Common myeloid progenitor, CD34-positive (primary cell): ENCODE data around the gene PYDC1.

Experiments
- CTCF ChIA-PET: fragments of 350-600 bp; sonication (Branson Sonifier 250); formaldehyde crosslinking; loops from one replicate; lab custom pipeline; 2021; ENCODE audit warnings: antibody characterized with exemption; lab: Charles Lee
- POLR2A ChIA-PET: fragments of 350-600 bp; sonication (Branson Sonifier 250); formaldehyde crosslinking; loops from one replicate; lab custom pipeline; 2021; ENCODE audit warnings: antibody characterized with exemption; lab: Charles Lee
- DNase-seq, 3 donors: peaks; one replicate each; pipeline versions ENCODE4 v3.0.0 to v3.0.0-alpha.2; 2013
- H3K27ac ChIP-seq, 2 experiments: 1 replicate in 1 of 2; 2 replicates in 1 of 2; pipeline ENCODE4 v1.7.0; 2013; ENCODE audit warnings: inconsistent platforms in 2 of 2, low read length in 2 of 2, mild to moderate bottlenecking in 2 of 2, low read depth in 1 of 2, moderate library complexity in 1 of 2; ENCODE audit not compliant: severe bottlenecking in 2 of 2, insufficient read depth in 1 of 2, poor library complexity in 1 of 2
- H3K27me3 ChIP-seq, 5 experiments: replicated peaks in 2 of 5; 1 replicate in 3 of 5; 2 replicates in 2 of 5; pipeline versions ENCODE4 v1.6.1 to v1.7.0; 2013; ENCODE audit warnings: low read length in 4 of 5, mild to moderate bottlenecking in 2 of 5, moderate library complexity in 2 of 5, inconsistent platforms in 1 of 5; ENCODE audit not compliant: insufficient read depth in 5 of 5, control insufficient read depth in 4 of 5
- H3K36me3 ChIP-seq, 4 experiments: 1 replicate in 2 of 4; 2 replicates in 2 of 4; pipeline versions ENCODE4 v1.6.1 to v1.7.0; 2013; ENCODE audit warnings: low read length in 3 of 4, control low read depth in 1 of 4, mild to moderate bottlenecking in 1 of 4; ENCODE audit not compliant: control insufficient read depth in 4 of 4, insufficient read depth in 4 of 4
- H3K4me1 ChIP-seq, 4 experiments: 1 replicate in 3 of 4; 2 replicates in 1 of 4; pipeline versions ENCODE4 v1.6.1 to v1.7.1; 2013; ENCODE audit warnings: low read length in 3 of 4, mild to moderate bottlenecking in 3 of 4, control low read depth in 1 of 4, inconsistent platforms in 1 of 4, moderate library complexity in 1 of 4; ENCODE audit not compliant: control insufficient read depth in 4 of 4, insufficient read depth in 4 of 4; ENCODE audit errors: control extremely low read depth in 1 of 4
- H3K4me3 ChIP-seq, 7 experiments: 1 replicate in 4 of 7; 2 replicates in 3 of 7; pipeline versions ENCODE4 v1.5.1 to v1.7.0; 2013; ENCODE audit warnings: mild to moderate bottlenecking in 7 of 7, low read length in 6 of 7, moderate library complexity in 6 of 7, inconsistent platforms in 2 of 7, low read depth in 2 of 7, control low read depth in 1 of 7; ENCODE audit not compliant: insufficient read depth in 4 of 7, control insufficient read depth in 1 of 7; ENCODE audit errors: extremely low read depth in 1 of 7
- H3K9me3 ChIP-seq, 5 experiments: 1 replicate in 4 of 5; 2 replicates in 1 of 5; pipeline versions ENCODE4 v1.6.1 to v1.7.1; 2013; ENCODE audit warnings: low read length in 4 of 5, mild to moderate bottlenecking in 2 of 5, inconsistent platforms in 1 of 5, low read depth in 1 of 5, moderate library complexity in 1 of 5; ENCODE audit not compliant: control insufficient read depth in 4 of 5, insufficient read depth in 2 of 5; ENCODE audit errors: control extremely low read depth in 1 of 5
- WGBS: methylation state at CpG from one replicate; pipeline ENCODE4 v1.1.5; 2013; ENCODE audit not compliant: insufficient coverage; 5-methylcytosine and 5-hydroxymethylcytosine counted together

The PYDC1 gene

DNA sequence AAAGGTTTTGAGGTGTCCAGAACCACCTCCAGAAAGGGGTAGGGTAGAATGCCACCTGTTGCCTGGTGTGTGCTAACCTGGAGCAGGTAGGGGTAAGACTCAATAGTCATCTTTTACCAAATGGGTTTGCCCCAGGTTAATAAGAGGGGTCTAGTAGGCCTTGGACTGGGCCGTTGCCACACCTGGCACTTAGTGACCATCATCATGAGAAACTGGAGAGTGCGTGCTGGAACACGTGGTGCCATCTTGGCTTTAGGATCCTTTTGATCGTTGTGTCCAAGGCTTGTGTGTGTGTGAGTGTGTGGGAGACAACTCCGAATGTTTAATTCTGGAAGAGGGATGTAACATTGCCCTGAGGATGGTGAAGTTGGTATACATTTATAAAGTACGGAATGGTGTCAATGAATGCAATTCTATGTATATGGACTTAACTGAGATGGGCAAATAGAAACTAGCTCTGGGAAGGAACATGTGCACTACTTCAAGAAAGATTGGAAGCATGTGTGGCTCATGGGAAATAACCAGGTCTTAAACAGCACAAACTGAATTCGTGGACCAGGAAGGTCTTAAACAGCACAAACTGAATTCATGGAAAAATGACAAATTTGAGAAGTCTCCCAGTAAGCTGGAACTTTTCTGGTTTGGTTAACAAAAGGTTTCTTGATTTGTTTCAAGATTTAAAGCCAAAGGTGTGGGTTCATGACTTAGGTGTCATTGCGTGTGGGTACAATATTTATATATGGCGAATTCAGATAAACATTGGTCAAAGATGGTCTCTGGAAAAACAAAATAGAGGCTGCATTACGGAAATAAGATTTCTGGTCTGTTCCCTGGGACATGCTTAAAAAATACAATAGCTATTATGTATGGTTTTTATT is 29.8 kb downstream of the PYDC1 start:
- WGBS = 91% methylated on average over 8 of the region's 10 CpGs
- POLR2A ChIA-PET = interaction anchor here (1.0 kb wide), 1 partner anchor 15 kb away, joined by 3 read pairs; the partner anchor contains the start of gene PYCARD

GRCh38 chr16:31186176-31186575 is 30.8 kb downstream of the PYDC1 start:
- ChIA-PET CTCF (no interaction called here), POLR2A (no interaction called here)
- no peaks in the 10 kb centered on the region for H3K27me3 ChIP-seq
- H3K4me3 ChIP-seq = peak overlapping the region in 1 of 7 experiments; percentile 0
- DNase-seq = peak in 2 of 3 donors; percentile 51 to 55
- H3K36me3 ChIP-seq = peaks cover 51 to 96% (median 82%) of the 10 kb centered on the region in 4 experiments
- H3K27ac ChIP-seq = no peak overlapping the region
- H3K9me3 ChIP-seq = no peaks in the 10 kb centered on the region
- WGBS = 82% methylated on average over 7 of the region's 7 CpGs
- peaks cover 21 to 52% (median 33%) of the 10 kb centered on the region in 4 experiments for H3K4me1 ChIP-seq

More for the DNA sequence above, 29.8 kb downstream of the PYDC1 start:
- no peaks in the 10 kb centered on the region for H3K9me3 ChIP-seq
- no peak for DNase-seq
- CTCF ChIA-PET = interaction anchor here (1.2 kb wide), 1 partner anchor 14 kb away, joined by 3 read pairs; no protein-coding TSS in a partner anchor
- no peak overlapping the region for H3K4me3 ChIP-seq
- H3K36me3 ChIP-seq = peaks cover 59 to 99% (median 90%) of the 10 kb centered on the region in 4 experiments
- peaks cover 16 to 42% (median 25%) of the 10 kb centered on the region in 4 experiments for H3K4me1 ChIP-seq
- H3K27me3 ChIP-seq = no peaks in the 10 kb centered on the region
- H3K27ac ChIP-seq = peak overlapping the region in 1 of 2 experiments; percentile 10

DNA sequence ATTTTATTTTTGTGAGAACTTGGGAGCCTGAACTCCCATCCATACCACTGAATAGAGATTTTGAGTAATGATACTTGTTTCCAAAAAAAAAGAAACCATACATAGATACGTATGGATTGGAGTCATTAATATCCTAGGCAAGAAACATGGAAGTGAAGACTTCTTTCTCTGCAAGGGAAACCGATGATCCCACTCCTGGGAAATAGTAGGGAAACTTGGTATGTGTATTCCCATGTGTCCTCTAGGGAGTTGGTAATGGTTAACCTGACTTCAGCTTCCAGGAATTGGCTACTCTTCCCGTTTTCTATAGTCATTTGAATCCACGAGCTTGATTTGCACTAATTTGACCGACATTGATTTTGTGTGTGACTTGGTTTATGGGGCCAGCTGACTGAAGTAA is 31.6 kb downstream of the PYDC1 start:
- CTCF ChIA-PET = no interaction called here
- DNase-seq = no peak
- peaks cover 21 to 55% (median 38%) of the 10 kb centered on the region in 4 experiments for H3K4me1 ChIP-seq
- WGBS = 94% methylated on average over 2 of the region's 5 CpGs
- POLR2A ChIA-PET = interaction anchor here (0.6 kb wide), 1 partner anchor 13 kb away, joined by 3 read pairs; no protein-coding TSS in a partner anchor
- H3K4me3 ChIP-seq = no peak overlapping the region
- H3K27me3 ChIP-seq = no peaks in the 10 kb centered on the region
- no peaks in the 10 kb centered on the region for H3K9me3 ChIP-seq
- H3K36me3 ChIP-seq = peaks cover 46 to 89% (median 74%) of the 10 kb centered on the region in 4 experiments
- peak overlapping the region in 1 of 2 experiments; percentile 21 for H3K27ac ChIP-seq

GRCh38 chr16:31184888-31185287 is 32.0 kb downstream of the PYDC1 start:
- H3K36me3 ChIP-seq = peaks cover 42 to 85% (median 70%) of the 10 kb centered on the region in 4 experiments
- H3K27ac ChIP-seq = no peak overlapping the region
- ChIA-PET CTCF (interaction anchor here (1.9 to 3.7 kb wide), 2 partner anchors 13 to 16 kb away, joined by 5 to 11 read pairs; no protein-coding TSS in a partner anchor), POLR2A (no interaction called here)
- peaks cover 21 to 55% (median 38%) of the 10 kb centered on the region in 4 experiments for H3K4me1 ChIP-seq
- no peak for DNase-seq
- H3K9me3 ChIP-seq = no peaks in the 10 kb centered on the region
- H3K27me3 ChIP-seq = no peaks in the 10 kb centered on the region
- WGBS = 98% methylated on average over 7 of the region's 14 CpGs
- H3K4me3 ChIP-seq = no peak overlapping the region

DNA sequence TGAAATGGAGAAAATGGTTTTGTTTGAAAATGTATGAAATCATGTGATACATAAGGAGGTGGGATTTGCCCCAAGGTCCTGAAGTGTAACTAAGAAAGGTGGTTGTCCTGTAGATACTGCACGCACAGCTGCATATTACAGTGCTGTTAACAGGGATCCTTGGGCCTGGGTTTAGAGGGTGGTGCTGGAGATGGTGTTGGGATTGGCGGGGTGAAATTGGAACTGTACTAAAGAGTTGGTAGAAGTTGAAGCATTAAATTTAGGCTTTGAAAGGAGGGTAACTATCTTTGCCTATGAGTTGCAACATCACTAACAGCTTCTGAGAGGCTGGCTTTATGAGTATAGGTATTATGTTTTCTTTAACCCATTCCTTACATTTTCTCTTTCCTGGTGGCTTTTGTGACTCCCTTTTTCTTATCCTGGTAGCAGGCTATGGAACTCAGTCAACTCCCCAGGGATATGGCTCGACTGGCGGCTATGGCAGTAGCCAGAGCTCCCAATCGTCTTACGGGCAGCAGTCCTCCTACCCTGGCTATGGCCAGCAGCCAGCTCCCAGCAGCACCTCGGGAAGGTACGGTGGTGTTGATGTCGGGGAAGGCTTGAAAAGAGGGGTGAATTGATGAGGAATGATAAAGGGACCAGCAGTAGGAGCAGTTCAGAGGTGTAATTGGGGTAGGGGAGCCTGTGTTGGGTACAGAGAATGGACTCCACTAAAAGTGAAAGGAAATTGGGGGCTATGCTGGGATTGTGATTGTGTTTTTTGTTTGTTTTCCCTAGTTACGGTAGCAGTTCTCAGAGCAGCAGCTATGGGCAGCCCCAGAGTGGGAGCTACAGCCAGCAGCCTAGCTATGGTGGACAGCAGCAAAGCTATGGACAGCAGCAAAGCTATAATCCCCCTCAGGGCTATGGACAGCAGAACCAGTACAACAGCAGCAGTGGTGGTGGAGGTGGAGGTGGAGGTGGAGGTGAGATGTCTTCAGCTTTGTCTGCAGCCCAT is 33.2 kb downstream of the PYDC1 start:
- Histone ChIP-seq H3K4me3 (no peak overlapping the region), H3K4me1 (peaks cover 26 to 63% (median 46%) of the 10 kb centered on the region in 4 experiments), H3K27ac (peak overlapping the region; percentile 27 to 63), H3K36me3 (peaks cover 36 to 73% (median 59%) of the 10 kb centered on the region in 4 experiments), H3K9me3 (no peaks in the 10 kb centered on the region), H3K27me3 (no peaks in the 10 kb centered on the region)
- DNase-seq = no peak
- 99% methylated on average over 8 of the region's 10 CpGs for WGBS
- ChIA-PET POLR2A (interaction anchor here (1.4 kb wide), 1 partner anchor 12 kb away, joined by 4 read pairs; no protein-coding TSS in a partner anchor), CTCF (interaction anchor here (0.7 to 3.7 kb wide), 4 partner anchors 14 to 259 kb away, joined by 3 to 11 read pairs (median 4); partner anchors contain the start of gene ZNF843)

DNA sequence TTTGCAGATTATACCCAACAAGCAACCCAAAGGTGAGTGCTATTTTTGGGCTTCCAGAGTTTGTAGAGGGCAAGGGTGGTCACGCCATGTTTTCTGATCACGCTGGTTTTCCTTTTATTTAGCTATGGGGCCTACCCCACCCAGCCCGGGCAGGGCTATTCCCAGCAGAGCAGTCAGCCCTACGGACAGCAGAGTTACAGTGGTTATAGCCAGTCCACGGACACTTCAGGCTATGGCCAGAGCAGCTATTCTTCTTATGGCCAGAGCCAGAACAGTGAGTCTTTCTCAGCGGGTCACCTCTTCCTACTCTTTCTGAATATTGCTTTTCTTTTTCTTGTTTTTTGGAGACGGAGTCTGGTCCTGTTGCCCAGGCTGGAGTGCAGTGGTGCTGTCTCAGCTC is 34.5 kb downstream of the PYDC1 start:
- WGBS = 67% methylated on average over 7 of the region's 7 CpGs
- Histone ChIP-seq H3K4me1 (peaks cover 28 to 69% (median 51%) of the 10 kb centered on the region in 4 experiments), H3K27ac (peak overlapping the region in 1 of 2 experiments; percentile 46), H3K9me3 (no peaks in the 10 kb centered on the region), H3K4me3 (peak overlapping the region in 5 of 7 experiments; percentile 71 to 95 (median 92)), H3K36me3 (peaks cover 23 to 60% (median 47%) of the 10 kb centered on the region in 4 experiments), H3K27me3 (no peaks in the 10 kb centered on the region)
- no peak for DNase-seq
- ChIA-PET CTCF (interaction anchor here (1.0 to 3.7 kb wide), 3 partner anchors 15 to 40 kb away, joined by 3 to 11 read pairs (median 5); no protein-coding TSS in a partner anchor), POLR2A (interaction anchor here (1.4 kb wide), 1 partner anchor 13 kb away, joined by 4 read pairs; no protein-coding TSS in a partner anchor)
